ENCODE results near the gene FIBIN.
"Not testable (repeated sequence)": the region's sequence is repeated elsewhere in the genome, so short reads cannot be mapped to it uniquely, and the experiment has no call there.

FIBIN gene

DNA sequence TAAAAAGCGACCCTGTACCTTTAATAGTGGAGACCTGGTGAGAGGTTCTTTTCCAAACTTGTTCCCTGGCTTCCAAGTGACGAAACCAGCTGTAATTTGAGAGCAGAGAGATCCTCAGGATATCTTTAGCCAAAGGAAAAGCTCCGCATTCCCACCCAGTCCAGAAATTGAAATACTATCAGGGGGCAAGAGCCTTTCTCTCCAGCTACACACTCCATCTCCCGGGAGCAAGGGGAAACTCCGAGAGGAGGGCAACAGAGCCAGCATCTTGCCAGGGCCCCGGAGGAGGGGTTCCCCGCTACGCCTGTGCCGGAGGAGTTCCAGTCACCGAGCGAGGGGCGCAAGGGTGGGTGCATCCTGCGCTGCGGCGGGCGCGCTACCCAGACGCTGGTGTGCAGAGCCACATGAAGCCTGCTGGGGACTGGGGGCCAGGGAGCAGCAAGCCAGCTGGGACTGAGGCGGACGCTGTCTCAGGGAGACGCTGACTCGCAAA, at the start of gene FIBIN:
Gene FIBIN, plus strand, starts transcription at position 148 of the 493 bp plus-strand sequence. CDS start 415 bp downstream, outside the sequence.
- no peak for DNase-seq (ENCODE audit: low read depth)

DNA sequence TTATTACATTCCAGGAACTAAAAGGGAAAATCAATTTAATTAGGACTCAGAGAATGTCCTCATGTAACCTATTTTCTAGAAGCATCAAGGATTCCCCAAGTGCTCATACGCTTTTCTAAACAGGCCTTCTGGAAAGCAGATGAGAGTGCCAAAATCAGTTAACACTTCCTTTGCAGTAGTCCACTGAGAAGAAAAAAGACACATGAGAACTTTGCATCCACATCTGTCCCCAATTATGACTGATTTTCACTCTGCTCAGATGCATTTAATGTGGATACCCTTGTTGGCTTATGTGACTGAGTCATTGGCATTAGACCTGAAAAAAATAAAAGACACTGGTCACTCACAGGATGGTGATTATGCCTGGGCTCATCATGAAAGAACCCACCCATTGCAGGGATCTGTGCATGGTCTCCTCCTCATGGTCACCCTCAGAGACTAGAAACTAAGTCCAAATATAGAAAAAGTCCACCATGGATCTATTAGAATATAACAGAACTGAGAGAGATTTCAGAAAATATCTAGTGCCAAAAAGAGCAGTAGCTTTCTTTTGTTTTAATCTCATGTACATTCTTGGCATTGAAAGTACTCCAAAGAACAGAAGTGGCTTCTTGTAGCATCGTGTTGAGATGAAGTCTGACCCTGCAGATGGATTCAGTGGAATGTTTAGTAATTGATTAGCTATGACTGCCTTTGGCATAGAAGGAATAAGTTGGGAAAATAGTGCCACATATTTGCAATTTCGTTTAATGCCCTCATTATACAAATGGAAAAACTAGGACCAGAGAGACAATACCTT, 48.8 kb upstream of the FIBIN start:
- no peak for DNase-seq (ENCODE audit: low read depth)

DNA sequence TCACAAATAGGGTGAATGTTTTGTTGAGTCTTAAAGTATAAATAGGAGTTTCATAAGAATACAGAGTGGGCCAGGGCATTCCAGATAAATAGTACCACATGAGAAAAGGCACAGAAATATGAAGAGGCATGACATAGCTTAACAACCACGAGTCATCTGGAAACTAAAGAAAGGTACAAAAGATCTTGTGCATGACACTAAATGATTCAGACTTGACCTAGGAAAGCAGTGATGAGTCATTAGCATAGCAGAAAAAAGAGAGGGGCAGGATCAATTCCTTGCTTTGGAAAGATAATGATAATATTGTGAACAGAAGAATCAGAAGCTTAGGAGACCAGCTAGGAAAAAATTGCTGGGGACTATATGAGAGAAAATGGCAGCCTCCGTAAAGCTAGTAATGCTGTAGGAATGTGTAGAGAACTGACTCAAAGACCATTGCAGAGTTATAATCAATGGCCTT, 47.6 kb upstream of the FIBIN start:
- DNase-seq (ENCODE audit: low read depth) = no peak

DNA sequence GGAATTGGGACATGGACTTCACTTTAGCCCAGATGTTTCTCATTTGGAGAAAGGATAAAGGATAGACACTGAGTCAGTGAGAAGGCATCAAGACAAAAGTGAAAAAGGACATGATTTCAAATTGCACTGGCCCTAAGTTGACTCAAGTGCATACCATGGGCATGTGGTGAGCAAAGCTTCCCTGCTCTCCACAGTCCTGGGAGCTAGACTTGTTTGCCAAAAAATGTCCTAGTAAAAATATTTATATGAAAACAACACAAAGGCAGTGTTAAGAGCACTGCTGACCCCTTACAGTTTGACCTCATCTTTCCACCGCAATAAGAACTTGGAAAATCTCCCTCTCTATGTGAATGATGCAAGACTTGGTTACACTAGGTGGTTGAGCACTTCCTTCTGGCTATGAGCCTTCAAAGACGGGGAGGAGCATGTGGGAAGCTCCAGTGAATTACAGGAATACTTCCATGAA, 46.5 kb upstream of the FIBIN start:
- no peak for DNase-seq (ENCODE audit: low read depth)

DNA sequence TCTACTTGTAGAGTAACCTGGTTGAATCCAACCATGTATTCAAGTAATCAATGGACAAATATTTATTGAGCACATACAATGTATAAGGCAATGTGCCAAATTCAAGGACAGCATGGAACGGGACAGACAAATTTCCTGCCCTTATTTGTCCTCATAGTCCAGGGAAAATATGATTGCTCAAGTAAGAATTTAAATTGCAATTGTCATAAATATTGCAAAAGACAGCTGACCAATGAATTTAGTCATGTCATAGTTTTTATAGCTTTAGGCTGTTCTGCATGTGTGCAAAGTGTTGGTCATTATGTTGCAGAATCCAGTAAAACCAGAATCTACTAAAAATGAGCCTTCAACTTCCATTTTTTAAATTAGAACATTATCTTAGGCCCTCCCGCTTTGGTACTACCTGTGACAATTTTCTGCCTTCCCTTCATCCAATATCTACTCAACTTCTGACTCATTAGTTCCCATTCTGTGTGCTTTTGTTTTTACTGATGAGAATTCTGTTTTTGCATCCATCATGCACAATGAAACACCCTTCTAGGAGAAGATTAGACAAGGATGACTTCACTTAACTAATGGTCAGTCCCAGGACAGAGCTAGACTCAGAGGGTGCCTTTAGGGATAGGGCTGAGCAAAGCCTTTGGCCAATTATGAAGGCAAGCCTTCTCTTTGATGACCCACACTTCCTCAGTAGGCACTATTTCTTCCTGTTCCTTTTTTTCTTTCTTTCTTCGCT, 45.8 kb upstream of the FIBIN start:
- no peak for DNase-seq (ENCODE audit: low read depth)

DNA sequence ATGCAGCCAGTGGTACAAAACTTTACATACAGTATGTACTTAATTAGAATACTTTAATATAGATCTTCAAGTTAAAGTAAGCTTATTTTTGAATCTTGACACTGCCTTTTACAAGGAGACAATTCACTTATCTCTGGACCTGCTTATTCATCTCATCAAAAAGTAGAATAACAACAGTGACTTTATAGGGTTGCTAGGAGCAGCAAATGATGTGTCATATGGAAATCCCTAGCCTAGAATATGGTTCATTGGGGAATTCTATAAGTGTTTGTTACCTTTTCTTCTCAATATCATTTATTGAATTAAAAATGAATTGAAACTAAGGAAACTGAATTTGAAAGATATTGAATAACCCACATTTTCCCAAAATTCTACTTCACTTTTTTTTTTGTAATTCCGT, 45.0 kb upstream of the FIBIN start:
- DNase-seq (ENCODE audit: low read depth) = no peak

DNA sequence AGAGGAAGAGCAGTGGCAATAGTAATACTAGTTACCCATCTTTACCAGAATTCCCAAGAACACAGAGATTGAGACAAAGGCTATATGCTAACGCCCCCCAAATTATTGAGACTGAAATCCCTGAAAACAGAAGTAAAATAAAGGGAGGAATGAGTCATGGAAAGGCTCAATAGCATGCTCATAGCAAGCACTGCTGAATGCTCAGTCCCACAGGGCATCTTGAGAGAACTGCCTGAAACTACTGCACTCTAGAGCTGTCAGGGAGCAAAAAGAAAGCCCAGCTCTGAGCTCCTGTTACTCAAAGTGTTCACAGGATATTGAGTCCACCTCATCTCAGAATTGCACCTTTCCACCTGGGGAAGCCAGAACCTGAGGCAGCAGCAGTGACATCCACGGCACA, 44.1 kb upstream of the FIBIN start:
- DNase-seq (ENCODE audit: low read depth) = no peak

DNA sequence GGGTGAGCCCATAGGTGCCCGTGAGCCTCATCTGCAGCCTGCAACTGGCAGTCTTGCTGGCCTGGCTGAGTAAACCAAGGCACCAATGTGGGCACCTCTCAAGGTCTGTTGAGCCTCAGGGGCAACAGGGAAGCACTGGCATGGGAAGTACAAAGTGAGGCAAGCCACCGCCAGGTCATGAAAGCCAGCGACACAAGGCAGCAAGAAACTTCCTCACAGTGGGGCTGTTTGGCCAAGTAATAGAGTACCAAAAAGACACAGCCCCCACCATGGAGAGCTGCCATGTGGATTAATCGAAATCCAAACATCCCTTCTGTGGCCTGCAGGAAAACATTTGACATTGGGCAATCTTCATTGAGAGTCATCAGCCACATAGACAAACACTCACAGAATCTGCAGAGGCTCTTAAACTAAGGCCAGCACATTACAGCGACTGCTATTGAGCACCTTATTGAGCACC, 43.6 kb upstream of the FIBIN start:
- DNase-seq (ENCODE audit: low read depth) = no peak

DNA sequence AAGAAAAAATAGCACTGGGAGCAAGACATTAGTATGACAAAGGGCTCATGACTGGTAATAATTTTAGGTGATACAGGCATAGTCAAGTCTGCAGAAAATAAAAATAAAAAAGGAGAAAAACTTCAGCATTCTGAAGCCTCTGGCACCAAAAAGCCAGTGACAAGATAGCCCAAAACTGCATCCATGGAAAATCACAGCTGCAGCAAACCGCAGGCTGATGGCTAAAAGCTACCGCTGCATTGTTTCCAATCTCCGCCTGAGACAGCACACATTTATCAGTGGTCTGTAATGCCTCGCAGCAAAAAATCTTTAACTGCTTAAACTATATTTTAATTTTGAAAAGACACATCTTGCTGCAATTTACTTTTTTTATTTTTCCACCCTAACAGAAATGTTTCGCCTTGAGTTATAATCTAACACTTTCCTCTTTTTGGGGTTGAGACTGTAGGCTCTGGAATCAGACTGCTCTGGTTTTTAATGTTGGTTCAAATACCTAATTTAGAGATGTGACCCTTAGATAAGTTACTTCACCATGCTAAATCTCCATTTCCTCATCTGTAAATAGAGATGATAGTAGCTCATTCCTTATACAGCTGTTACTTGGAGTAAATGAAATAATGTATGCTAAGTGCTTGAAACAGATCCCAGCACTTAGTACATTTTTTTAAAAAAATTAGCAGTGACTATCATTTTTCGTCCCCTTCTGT, 42.0 kb upstream of the FIBIN start:
- no peak for DNase-seq (ENCODE audit: low read depth)

DNA sequence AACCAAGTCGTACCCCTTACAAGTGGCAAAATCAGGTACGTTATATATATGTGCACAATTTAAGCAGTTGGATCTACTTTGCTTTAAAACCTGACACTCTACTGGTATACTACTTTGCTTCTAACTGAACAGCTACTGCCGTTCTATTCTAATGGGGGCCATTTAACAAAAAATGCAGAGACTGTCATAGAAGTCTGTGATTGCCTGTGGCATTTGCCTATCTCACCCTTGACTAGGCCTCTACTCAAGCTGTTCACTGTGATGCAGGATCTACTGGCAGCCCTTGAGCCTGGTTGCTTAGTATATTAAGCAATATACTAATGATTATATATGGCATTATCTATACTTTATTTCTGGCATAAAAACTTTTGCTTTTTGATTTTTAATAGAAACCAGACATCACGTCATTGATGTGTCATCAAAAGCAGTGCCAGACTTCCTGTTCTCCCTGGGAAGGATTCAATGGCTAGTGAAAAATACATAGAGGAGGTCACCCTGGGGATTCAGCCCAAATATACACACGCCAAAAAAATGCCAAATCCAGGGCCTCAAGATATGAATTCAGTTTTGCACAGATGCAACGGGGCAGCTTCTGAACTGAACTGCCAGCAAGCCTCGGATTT, 40.0 kb upstream of the FIBIN start:
- DNase-seq (ENCODE audit: low read depth) = no peak

DNA sequence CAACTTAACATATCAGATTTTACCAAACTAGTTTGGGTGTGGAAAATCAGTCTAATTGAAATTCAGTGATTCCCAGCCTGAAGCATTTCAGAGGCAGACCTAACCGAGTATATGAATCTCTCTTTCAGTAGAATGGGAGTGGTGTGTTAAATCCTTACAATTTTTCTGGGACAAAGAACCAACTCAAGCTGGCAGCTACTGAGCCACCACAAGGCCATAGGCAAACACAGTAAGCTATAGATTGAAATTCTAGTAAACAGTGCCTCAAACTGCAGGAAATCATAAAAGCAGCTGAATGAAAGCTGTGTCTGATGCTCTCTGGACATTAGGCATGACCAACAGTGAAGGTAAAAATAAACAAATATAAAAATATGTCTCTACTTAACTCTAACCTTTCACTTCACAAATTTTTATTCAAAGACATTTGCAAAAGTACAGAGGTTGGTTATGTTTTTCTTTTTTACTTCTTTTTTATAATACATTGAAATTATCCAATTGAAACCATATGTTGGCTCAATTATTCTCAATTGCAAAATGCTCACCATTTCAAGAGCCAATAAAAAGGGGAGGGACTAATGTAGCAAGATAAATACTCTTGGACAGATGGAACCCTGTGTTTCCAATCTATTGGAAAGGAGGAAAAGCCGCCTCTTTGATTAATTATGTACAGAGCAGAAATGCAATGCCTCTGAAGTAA, 35.8 kb upstream of the FIBIN start:
- no peak for DNase-seq (ENCODE audit: low read depth)

DNA sequence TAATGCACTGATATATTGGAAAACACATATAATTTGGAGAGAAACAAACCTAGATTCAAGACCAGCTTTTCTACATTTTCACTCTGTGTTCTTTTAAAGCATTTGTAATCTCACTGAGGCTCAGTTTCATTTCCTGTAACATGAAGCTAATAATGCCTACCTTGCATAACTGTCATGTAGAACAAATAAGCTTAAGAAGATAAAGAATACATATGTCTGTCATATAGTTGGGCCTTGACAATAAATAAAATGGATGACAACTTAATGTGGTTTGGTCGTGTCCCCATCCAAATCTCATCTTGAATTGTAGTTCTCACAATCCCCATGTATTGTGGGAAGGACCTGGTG, 35.2 kb upstream of the FIBIN start:
- no peak for DNase-seq (ENCODE audit: low read depth)

DNA sequence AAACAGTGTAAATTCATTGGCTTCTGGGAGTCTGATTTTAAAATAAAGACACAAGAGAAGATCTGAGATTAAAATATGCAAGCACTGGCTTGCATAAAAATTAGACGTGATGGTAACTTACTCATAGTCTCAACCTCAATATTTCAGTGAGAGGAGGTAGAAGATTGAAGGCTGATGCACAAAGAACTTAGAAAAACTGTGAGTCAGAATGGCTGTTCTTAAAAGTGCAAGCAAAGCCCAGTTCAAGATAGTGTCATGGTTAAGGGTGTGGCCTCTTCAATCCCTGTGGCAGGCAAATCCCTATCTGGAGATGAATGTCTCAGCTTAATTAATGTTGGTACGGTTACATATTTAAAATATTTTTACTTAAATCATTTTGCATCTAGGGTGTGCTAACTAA, 33.6 kb upstream of the FIBIN start:
- no peak for DNase-seq (ENCODE audit: low read depth)

DNA sequence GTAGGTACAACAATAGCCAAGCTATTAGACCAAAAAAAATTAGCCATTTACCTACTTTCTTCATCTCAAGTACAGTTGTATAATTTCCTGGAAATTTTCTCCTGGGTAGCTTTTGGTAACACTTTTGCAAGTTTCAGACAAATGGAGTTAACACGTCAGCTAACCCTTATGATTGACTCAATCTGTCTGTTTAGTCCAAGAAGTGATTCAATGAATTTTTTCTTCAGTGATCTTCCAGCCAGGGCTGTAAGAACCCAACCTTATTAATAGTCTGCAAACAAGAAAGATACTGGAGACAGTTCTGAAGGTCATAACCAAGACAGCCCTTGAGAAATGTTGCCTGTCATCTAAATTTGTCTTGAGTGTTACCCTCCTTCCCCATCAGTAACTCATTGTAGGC, 30.1 kb upstream of the FIBIN start:
- no peak for DNase-seq (ENCODE audit: low read depth)

DNA sequence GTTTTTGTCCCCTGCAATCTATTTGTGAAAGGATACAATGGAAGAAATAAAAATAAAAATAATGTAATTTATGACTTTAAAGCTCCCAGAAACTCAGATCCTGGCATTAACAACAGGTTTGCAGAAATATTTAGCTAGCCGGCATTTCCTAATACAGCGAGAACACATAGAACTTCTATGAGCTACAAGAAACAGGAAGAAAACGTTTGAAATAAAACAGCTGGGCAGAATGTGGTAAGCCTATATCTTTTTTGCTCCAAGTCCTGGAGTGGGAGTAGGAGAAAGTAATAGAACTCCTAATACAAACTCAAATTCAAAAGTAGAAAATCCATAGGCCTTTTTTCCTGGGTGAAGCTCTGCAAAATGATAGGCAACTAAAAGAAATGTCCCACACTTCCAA, 29.6 kb upstream of the FIBIN start:
- no peak for DNase-seq (ENCODE audit: low read depth)

DNA sequence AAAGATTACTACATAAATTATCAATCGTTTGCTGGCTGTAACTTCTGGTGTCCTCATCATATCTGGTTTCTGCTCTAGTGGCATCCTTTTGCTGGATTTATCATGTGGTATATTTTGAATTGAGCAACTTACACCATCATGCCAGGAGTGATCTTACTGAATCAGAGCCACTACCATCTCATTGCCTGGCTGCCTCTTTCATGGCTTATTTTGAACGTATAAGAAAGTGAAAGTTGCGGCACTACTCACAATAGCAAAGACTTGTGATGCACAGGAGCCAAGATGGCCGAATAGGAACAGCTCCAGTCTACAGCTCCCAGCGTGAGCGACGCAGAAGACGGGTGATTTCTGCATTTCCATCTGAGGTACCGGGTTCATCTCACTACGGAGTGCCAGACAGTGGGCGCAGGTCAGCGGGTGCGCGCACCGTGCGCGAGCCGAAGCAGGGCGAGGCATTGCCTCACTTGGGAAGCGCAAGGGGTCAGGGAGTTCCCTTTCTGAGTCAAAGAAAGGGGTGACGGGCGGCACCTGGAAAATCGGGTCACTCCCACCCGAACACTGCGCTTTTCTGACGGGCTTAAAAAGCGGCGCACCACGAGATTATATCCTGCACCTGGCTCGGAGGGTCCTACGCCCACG, 28.9 kb upstream of the FIBIN start:
- not testable (repeated sequence) for DNase-seq (ENCODE audit: low read depth)

DNA sequence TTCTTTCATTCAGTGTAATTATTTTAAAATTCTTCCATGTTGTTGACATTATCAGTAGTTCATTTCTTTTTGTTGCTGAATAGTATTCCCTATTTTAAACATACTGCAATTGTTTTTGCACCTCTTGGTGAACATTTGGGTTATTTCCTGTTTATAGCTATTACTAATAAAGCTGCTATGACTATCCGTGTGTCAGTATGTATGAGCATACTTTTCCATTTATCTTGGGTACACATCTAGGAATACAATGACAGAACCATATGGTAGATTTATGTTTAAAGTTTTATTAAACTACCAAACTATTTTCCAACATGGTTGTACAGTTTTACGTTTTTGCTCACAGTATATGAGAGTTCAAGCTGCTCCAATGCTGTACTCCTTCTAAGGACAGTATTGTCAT, 22.0 kb upstream of the FIBIN start:
- no peak for DNase-seq (ENCODE audit: low read depth)

DNA sequence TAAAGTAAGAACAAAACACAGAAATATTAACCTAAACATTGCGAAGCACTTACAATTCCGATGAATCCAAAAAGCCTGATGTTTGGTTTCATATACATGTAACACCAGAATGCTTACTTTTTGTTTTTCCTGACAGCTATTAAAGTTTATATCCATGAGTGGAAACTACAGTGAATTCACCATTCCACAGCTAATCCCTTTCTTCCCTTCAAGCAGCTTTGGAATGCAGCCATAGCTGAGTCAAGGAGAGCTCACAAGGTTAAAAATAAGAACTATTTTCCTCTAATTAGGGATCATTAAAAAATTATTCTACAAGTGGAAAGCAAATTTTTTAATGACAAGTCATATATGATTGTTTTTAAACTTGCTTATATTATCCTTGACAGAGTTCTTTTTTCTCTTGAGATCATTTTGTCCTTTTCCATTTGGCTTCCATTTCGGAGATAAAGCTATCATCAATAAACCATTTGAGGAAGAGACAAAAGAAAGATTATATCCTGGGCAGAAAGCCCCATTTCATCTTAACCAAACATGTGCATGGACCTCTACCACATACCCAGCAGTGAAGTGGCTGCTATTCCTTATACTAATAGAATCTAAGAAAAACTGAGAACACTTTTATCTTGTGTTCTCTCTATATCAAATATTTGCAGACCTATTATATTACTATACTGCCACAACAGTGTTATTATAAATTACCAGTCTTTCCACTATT, 19.7 kb upstream of the FIBIN start:
- DNase-seq (ENCODE audit: low read depth) = no peak

DNA sequence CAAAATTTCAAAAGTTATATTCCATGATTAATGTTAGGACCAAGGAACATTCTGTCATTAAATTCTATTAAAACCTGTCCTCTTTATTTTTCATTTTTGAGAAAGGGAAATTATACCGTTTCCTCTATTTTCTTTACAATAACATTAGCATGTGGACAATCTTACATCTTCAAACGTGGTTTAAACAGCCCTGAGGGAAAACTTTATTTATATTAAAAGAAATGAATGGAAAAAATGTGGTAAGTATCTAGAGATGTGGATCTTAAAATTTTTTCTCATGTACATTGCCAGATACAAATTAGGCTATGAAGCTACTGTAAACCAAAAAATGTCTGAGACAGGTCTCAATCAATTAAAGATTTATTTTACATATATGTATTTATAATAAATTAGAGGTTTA, 18.9 kb upstream of the FIBIN start:
- no peak for DNase-seq (ENCODE audit: low read depth)

DNA sequence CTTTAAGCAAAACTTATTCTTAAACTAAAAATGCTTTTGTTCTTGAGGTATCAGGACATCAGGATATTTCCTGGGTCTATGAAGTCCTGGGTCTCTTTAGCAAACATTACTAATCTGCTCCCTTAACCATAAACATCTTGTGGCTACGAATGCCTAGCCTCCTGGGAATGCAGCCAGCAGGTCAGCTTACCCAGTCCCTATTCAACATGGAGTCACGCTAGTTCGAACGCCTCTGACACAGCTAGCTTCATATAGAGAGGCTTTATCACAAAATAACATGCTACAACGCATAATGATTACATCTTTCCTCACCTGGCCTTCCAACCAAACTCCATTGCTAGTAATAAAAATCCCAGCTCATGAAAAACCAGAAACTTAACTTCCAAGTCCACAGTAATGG, 17.5 kb upstream of the FIBIN start:
- no peak for DNase-seq (ENCODE audit: low read depth)

Measured in stimulated activated CD4-positive, alpha-beta T cell treated with anti-CD3 and anti-CD28 coated beads, Interleukin-2, amount 100 ng/mL, for 4 hours (primary cell).